ENCODE data around the gene ADAMTS14.

The ADAMTS14 gene

DNA sequence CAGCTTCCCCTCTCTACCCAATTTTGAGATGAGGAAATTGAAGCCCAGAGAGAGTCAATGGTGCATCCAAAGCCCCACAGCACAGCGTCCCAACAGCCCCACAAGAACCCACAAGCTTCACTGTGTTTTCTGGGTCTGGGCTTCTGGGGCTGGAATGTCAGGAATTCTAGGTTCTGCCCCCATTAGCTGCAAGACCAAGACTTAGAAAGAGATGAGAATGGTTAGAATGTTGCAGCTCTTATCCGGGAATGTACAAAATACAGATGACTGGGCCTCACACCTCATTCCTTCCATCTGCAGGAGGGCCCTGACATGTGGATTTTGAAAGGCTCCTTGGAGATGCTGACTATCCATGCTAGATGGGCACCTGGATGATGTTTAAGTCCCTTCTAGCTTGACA is 137.4 kb downstream of the ADAMTS14 start:
- H3K4me3 ChIP-seq (ENCODE audit: low read depth, low read length), result no peak overlapping the region
- in situ Hi-C loops (cut with HindIII; ENCODE audit: low sequenced_read_pairs), result no loop called here
- no peak for DNase-seq (ENCODE audit: low read depth)
- TF ChIP-seq, protein P1, sequence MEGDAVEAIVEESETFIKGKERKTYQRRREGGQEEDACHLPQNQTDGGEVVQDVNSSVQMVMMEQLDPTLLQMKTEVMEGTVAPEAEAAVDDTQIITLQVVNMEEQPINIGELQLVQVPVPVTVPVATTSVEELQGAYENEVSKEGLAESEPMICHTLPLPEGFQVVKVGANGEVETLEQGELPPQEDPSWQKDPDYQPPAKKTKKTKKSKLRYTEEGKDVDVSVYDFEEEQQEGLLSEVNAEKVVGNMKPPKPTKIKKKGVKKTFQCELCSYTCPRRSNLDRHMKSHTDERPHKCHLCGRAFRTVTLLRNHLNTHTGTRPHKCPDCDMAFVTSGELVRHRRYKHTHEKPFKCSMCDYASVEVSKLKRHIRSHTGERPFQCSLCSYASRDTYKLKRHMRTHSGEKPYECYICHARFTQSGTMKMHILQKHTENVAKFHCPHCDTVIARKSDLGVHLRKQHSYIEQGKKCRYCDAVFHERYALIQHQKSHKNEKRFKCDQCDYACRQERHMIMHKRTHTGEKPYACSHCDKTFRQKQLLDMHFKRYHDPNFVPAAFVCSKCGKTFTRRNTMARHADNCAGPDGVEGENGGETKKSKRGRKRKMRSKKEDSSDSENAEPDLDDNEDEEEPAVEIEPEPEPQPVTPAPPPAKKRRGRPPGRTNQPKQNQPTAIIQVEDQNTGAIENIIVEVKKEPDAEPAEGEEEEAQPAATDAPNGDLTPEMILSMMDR (IDR thresholded peaks at IDR 0.05; ENCODE audit: low read depth, low read length, missing control alignments), result no peak

DNA sequence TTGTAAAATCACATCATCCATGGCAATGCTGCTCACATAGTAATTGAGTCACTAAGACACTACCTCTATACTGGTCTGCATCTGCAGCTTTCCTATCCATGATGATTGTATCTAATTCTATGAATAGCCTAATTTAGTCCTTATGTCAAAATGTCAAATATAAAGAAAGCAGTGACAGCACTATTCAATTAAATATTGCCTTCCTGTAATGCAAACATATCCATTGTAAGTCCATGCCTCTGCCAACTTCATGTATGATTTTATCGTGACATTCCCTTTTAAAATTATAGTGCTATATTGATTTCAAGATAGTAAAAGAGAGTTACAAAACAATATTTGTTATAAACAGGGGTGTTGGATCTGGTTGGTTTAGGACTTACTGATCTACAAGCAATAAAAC is 138.7 kb downstream of the ADAMTS14 start:
- no peak for DNase-seq (ENCODE audit: low read depth)
- TF ChIP-seq, protein P1 (IDR thresholded peaks at IDR 0.05; ENCODE audit: low read depth, low read length, missing control alignments), result no peak
- H3K4me3 ChIP-seq (ENCODE audit: low read depth, low read length), result no peak overlapping the region
- in situ Hi-C loops (cut with HindIII; ENCODE audit: low sequenced_read_pairs), result no loop called here

GRCh38 chr10:70811881-70812280 is 139.6 kb downstream of the ADAMTS14 start:
- H3K4me3 ChIP-seq (ENCODE audit: low read depth, low read length), result no peak overlapping the region
- no peak for DNase-seq (ENCODE audit: low read depth)
- in situ Hi-C loops (cut with HindIII; ENCODE audit: low sequenced_read_pairs), result no loop called here
- TF ChIP-seq, protein P1 (IDR thresholded peaks at IDR 0.05; ENCODE audit: low read depth, low read length, missing control alignments), result no peak
